ENCODE results near the gene HMCN1.

- TF ChIP-seq CTCF (IDR thresholded peaks at IDR 0.05) (no peak), POLR2A (IDR thresholded peaks at IDR 0.05) (no peak)
These were observed 239.5 kb downstream of the HMCN1 start for GRCh38 chr1:185973645-185974044.

Data from heart left ventricle (tissue), 13 donors.